HG03354 (cell line): ENCODE results near the gene FBXL2.
A peak's percentile ranks its signal among the peaks of the same experiment; 100 is the strongest.

Experiments
- ATAC-seq: cut with Tn5 transposase; IDR thresholded peaks from one replicate; pipeline ENCODE4 v1.9.1; 2021; ENCODE audit warnings: mild to moderate bottlenecking; ENCODE audit not compliant: unreplicated experiment, poor library complexity, severe bottlenecking

FBXL2 gene, protein sequence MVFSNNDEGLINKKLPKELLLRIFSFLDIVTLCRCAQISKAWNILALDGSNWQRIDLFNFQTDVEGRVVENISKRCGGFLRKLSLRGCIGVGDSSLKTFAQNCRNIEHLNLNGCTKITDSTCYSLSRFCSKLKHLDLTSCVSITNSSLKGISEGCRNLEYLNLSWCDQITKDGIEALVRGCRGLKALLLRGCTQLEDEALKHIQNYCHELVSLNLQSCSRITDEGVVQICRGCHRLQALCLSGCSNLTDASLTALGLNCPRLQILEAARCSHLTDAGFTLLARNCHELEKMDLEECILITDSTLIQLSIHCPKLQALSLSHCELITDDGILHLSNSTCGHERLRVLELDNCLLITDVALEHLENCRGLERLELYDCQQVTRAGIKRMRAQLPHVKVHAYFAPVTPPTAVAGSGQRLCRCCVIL

DNA sequence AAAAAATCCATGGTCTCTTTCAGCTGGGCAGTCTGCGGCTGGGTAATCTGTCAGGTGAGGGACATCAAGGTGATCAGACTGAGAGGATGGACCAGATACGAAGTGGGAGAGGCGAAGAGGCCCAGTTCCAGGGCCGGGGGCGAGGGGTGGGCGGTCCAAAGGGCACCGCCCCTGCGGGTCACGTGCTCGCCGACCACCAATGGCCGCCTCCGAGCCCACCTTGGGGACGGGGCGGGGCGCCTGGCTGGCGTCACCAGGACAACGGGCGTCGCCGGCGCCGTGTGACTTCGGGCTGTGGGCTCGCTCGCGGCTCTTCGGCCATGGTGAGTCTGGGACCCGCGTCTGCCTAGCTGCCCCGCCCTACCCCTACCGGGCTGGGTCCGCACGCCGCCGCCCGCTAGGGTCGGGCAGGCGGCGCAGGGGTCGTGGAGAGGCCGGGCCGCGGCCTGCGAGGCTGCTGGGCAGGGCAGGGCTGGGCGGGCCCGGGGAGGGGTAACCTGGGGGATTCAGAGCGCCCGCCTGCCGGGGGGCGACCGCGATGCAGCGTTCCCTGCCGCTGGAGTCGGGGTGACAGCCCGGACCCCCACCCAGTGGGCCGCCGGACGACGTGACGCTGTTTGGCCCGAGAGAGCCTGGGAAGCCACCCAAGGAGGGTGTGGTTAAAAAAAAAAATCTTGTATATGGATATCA, at the start of gene FBXL2:
Gene FBXL2 (plus strand): TSS at position 250 of the 690 bp plus-strand sequence. CDS start 71 bp downstream, at position 321.
- peak; percentile 83 for ATAC-seq

DNA sequence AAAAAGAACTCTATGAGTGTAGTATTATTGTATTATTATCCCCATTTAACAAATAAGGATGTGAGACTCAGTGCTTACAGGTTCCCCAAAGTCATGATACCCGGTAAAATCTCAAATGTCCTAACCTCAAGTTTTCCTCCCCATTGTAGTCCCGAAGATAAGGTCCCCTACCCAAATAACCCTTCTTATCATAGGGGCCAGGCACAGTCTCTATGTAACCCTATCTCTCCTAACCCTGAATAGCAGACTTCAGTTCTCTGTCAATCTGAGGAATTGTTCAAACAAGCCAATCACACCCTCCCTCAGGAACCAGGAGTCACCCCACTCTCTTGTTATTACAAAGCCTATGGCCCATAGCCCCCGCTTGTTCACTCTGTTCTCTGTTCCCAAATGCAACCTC, 48.2 kb upstream of the FBXL2 start:
- no peak for ATAC-seq

DNA sequence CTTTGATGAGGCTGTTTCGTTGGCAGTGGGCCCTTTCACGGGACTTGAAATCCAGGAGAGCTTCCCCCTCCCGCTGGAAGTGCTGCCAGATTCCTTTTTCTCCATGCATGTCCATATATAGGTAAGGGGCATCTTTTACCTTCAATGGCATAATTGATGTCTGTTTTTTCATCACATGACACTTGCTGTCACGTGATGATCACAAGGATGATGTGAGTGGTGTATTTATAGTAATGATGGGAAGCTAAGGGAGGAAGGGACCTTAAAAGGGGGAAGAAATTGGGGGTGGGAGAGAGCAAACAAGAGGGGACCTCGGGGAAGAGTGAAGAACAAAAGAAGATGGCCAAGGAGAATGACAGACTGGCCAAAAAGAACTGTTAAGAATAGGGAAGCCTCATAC, 47.3 kb upstream of the FBXL2 start:
- ATAC-seq, result no peak

DNA sequence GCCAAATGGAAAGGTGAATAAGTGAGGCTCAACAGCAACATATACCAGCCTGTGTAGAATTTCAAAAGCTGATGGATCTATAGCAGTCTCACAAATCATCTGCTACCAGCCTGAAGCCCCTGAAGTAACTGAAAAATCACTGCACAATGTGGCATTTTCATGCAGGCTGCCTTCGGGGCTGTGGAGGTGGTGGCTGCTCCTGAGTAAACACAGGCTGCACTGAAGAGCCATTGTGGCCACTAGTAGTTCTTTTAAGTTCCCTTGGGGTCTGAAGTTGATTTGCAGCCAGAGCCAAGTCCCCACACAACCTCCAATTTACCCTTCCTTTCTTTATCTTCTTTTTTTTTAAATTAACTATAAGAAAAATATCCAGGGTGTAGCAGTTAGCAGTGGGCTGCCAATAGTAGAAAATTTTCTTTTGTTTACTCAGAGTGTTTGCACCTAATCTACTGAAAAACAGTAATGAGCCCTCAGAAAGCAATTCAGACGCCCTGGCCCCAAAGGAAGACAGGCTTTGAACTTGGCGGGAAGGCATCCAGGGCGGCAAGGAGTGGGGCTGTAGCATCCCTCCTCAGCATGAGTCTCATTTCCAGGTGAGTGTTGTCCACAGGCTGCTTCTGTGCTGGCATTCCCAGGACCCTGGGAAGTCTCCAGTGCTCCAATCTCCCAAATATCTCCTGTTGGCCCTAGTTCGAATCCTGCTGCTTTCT, 45.3 kb upstream of the FBXL2 start:
- no peak for ATAC-seq

DNA sequence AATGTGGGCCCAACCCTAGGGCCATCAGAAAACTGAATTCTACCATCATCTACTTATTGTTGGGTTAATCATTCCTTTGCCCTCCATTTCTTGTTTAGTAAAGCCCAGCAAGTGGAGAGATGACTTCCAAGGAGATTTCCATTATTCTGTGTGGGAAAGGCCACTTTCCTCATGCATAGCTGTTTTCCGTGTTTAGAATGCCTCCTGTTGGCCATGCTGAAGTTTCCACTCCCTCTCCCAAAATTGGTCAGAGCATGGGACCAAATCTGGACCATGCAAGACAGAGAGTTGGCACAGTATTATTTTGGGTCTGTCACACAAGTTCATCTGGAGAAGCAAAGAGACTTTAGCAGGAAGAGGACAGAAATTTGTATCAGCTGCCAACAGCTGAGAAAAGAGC, 43.4 kb upstream of the FBXL2 start:
- ATAC-seq, result no peak

DNA sequence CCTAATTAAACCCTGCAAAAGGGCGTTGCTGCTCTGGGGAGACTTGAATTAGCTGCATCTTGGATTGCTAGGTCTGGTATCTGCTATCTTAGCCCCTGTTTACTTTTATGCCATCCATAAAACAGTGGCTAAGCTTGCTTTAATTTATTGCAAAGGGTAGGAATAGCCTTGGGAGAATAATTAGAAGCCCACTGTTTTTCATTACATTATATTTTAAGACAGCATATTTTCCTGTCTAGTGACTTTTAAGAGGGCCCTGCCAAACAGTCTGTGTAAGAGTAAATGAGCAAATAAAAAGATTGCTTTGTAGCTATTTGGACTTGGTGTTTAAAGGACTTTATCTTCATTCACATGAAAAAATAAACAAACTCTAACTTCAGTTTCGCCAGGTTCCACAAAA, 41.2 kb upstream of the FBXL2 start:
- ATAC-seq, result no peak

DNA sequence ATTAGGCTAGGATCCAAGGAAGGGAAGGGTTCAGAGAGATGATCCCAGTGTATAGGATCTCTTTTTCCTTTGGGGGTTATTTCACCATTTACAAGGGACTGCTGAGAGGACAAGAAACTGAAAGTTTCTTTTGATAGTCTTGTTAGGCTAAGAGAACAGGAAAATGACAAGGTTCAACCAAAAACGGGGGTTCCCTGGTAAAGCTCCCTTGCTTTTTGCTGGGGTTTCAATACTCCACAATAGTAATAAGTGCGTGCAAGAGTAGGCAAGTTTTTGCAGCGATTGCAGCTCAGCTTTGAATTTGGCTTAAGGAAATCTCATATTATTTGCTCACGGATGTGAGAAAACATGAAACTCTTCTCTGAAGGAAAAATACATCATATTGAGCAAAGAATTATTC, 39.8 kb upstream of the FBXL2 start:
- ATAC-seq, result no peak

DNA sequence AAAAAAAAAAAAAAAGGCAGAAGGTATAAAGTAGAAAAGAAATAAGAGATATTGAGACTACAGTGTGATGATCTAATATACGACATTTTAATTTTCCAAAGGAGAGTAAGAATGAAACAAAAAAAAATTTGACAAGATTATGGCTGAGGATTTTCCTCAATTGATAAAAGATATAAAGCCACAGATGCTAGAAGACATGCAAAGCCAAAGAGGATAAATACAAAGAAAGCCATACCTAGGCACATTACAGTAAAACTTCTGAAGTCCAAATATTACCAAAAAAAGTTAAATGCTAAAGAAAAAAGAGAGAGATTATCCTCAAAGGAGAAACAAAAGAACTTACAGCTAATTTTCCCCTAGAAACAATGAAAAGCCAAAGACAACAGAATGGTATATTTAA, 38.3 kb upstream of the FBXL2 start:
- no peak for ATAC-seq

DNA sequence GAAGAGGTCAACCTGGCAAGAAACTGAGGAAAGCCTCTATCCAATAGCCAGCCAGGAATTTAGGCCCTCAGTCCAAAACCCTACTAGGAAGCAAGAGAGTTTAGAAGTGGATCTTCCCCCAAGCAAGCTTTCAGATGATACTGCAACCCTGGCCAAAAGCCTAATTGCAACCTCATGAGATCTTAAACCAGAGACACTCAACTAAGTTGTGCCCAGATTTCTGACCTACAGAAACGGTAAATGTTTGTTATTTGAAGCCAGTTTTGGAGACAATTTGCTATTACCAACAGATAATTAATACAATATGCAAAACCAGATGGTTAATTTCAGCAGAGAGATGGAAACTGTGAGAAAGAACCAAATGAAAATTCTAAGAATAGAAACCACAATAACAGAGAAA, 37.0 kb upstream of the FBXL2 start:
- ATAC-seq, result no peak

DNA sequence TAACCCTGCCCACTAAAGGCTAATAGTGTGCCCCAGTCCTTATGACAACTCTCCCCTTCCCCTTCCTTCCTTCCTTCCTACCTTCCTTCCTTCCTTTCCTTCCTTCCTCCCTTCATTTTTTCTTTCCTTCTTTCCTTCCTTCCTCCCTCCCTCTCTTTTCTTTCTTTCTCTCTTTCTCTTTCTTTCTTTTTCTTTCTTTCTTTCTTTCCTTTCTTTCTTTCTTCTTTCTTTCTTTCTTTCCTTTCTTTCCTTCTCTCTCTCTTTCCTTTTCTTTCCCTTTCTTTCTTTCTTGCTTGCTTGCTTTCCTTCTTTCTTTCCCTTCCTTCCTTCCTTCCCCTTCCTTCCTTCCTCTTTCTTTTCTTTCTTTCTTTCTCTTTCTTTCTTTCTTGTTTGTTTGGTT, 30.5 kb upstream of the FBXL2 start:
- ATAC-seq, result no peak

DNA sequence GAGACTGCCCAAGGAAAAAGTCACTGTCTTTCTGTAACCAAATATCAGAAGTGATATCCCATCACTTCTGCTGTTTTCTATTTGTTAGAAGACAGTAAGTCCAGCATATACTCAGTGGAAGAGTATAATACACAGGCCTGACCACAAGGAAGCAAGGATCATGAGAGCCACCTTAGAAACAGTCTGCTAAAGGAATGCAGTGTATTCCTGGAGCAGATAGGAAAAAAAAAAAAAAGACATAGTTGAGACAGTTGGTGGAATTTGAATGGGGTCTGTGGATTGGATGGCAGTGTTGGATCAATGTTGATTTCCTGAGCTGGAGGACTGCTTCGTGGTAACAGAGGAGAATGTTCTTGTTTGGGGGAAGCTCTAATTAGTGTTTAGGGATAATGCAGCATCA, 26.5 kb upstream of the FBXL2 start:
- no peak for ATAC-seq

DNA sequence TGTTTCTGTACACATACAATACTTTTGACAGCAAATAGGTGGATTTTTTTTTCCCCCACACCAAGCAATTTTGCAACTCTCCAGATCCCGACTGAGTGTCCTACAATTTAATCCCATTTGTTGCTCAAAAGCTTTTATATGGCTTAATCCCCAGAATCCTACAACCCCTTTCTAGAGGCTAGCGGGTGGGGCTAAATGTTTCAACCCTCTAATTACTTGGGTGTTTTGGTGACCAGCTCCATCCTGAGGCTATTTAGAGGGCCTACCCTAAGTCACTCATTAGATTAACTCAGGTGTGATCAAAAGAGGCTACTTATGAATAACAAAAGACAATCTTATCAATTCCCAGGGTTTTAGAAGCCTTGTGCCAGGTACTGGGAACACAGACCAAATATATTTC, 21.0 kb upstream of the FBXL2 start:
- no peak for ATAC-seq

DNA sequence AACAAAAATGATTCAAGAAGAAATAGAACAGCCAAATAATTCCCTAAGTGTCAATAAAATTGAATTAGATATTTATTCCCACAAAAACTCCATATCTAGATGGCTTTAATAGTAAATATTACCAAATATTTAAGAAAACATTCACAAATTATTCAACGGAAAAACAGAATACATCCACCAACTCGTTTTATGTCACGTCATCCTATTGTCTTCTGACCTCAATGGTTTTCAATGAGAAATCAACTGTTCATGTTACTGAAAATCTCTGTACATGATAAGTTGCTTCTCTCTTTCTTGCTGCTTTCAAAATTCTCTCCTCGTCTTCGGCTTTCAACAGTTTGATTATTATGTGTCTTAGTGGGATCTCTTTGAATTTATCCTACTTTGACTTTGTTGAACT, 17.1 kb upstream of the FBXL2 start:
- no peak for ATAC-seq

DNA sequence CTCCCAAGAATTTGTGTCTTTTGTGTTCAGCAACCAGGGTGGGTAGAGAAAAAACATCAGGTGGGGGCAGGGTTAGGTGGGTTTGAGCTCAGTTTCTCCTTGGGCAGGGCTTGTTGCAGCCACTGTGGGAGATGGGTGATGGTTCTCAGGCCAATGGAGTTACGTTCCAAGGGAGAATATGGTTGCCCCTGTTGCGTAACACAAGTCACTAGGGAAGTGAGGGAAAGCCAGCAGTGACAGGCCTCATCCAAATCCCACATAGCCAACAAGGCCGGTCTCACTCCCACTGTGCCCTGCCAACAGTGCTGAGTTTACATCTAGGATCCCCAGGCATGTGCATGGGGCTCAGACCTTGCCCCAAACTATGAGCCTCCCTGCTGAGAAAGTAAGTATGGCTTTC, 7.9 kb upstream of the FBXL2 start:
- ATAC-seq, result no peak

DNA sequence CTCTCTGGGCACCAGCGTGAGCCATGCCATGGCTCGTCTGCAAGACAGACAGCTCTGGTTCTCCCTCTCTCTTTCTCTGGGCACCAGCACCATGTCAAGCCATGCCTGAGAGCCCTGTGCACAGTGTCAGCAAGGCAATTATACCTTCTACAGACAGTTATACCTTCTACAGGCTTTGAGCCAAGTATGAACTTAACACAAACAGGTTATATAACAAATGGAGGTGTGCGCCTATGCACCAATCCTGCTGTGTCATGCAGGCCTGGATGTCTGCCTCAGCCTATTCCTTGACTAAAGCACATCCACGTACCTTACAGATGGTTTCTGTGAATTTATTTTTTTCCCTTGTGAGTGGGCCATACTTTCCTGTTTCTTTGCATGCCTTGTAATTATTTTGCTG, 5.9 kb upstream of the FBXL2 start:
- ATAC-seq, result no peak

DNA sequence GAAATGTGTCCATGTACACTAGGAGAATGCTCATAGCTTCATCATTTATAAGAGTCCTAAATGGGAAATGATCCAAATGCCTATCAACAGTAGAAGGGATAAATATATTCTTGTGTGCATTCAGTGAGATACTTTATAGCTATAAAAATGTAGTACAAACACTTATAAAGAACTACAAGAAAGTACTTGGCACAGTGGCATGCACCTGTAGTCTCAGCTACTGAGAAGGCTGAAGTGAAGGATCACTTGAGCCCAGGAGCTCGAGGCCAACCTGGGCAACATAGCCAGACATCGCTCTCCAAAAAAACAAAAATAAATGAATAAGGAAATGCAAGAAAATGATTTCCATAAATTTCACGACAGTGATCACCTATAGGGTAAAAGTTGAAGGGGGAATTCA, 3.6 kb upstream of the FBXL2 start:
- no peak for ATAC-seq

DNA sequence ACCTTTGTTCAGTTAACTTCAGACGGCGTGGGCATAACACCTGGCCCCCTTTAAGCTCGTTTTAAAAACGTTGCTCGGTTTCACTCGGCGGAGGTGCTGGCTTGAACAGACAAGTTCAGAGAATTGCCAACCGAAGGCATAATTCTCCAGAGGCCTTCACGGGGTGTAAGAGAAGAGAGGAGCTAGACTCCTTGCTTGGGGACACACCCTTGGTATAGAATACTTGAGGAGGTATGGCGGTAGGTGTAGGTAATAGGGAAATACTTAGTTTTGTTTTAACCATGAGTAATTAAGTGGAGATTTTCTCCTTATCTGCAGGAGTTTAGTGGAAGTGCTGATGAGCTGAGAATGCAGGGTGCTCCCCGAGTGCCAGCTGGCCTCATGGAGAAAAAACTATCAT, 921 bp downstream of the FBXL2 start:
- ATAC-seq, result no peak

DNA sequence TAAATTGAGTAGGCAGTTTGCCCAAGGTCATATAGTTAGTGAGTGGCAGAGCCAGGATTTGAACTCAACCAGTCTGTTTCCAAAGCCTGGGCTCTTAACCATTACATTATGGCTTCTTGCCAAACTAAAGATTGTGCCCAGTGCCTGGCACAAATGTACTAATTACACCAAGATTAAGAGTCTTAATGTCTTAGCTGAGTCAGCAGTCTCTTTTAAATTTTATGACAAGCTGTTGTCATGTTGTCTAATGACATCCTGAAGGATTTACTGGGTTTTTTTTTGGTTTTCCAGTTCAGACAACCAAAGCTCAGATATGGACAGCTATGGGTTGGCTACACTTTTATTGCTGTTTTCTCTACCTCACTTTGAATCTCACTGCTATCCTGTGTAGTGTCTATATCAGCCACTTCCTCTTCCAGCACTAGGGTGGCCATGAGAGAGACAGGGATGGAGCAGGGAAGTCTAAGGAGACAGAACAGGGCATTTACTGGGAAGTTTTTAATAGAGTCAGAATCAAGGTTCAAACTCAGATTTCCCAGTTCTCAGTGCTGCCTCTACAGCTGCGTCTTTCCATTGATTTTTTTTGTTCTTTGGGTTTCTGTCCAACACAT, 10.5 kb downstream of the FBXL2 start:
- no peak for ATAC-seq

DNA sequence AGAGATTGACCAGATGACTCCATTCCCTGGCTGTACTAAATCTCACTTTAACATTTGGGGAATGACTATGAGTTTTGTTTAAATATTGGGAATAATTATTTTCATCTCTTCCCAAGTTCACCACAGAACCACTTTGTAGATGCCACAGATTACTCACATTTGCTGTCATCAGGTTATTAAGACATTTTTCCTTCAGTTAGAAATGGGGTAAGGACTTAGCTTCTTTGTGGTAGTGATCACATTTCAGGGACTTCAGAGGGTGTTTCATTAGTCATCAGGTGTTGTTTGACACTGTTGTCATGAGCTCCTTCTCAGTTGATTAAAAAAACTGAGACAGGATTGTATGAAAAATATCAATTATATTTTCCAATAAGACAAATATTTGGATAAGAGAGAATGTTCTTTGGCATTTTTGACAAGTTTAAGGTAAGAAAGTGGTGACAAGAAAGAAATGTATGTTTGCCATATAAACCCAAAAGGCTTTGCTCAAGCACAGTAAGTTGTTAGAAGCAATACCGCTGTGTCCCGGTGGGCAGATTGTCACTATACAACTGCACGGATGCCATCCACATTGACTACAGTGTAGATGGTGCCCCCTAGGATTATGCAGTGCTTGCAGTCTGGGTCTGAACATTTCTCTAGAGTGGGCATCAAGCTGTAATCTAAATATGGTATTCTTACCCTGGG, 22.3 kb downstream of the FBXL2 start:
- no peak for ATAC-seq

DNA sequence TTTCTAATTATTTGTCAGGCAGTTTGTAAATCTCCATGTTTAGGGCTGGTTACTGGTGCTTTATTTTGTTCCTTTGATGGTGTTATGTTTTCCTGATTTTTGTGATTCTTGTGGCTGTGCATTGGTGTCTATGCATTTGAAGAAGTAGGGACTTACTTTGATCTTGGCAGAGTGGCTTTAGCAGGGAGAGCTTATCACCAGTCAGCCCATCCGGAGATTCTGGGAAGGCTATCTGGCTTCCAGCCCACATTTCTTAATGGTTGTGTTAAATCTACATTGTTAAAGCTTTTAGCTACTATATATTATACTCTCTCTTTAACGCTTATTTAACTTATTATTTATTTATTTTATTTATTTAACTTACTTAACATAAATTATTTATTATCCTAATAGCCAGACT, 35.1 kb downstream of the FBXL2 start:
- ATAC-seq, result no peak
